GM19023 (cell line): Measurements from ENCODE around the gene RALGDS.

Experiments used
- ATAC-seq: cut with Tn5 transposase; IDR thresholded peaks from one replicate; pipeline ENCODE4 v1.9.1; 2021; ENCODE audit warnings: mild to moderate bottlenecking, moderate library complexity; ENCODE audit not compliant: unreplicated experiment

RALGDS gene

DNA sequence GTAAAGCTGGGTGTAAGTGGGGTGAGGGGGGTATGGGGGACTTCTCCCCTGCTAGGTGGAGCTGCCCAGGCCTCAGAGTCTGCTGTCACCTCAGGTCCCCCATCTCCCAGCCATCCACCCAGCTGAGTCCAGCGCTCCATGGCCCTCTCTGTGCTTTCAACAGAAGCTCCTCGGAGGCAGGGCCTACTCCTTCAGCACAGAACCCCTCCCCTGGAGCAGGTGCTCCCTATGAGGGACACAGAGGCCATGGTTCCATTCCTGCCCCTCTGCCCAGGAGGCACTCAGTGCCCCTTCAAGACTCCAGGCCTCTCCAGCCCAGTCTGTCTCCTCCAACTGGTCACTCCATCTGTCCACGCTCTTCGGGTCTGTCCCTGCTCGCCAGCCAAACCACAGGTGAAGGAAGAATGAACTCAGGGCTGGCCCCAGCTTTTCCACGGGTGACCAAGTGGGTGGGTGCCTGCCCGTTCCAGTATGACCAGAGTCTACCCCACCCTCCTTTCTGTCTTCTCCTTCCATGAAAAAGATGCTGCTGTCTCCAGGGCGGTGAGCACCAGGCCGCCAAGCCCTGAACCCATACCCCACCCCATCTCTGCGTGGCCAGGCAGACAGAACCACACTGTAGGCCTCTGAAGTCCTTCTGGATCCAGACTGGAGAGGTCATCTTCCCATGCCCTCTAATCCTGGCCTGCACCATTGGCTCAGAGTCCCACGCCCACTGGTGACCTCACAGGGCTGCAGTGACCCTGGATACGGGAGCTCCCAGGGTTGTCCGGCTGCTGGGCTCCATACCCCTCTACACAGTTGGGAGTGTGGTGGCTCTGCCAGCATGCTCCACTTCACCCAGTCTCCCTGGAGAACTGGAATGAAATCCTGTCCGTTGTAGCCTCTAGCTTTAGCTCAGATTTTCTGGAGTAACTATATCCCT is 30.8 kb upstream of the RALGDS start:
- no peak for ATAC-seq

DNA sequence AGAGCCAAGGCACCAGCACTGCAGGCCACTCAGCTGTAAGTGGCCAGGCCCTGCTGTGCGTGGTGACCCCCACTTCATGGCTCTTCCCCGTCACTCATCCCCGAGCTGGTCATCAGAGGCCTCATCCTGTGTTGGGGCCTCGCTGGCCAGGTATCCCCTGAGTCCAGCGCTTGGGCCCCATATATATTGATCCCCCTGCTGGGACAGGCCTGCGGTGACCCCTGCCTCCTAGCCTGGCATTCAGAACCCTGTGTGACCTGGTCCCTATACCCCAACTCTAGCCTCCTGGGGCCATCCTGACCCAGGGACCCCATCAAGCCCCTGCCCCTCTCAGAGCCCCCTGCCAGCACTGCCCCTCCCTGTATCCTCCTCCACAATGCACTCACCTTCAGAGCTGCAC is 30.0 kb upstream of the RALGDS start:
- ATAC-seq = no peak

DNA sequence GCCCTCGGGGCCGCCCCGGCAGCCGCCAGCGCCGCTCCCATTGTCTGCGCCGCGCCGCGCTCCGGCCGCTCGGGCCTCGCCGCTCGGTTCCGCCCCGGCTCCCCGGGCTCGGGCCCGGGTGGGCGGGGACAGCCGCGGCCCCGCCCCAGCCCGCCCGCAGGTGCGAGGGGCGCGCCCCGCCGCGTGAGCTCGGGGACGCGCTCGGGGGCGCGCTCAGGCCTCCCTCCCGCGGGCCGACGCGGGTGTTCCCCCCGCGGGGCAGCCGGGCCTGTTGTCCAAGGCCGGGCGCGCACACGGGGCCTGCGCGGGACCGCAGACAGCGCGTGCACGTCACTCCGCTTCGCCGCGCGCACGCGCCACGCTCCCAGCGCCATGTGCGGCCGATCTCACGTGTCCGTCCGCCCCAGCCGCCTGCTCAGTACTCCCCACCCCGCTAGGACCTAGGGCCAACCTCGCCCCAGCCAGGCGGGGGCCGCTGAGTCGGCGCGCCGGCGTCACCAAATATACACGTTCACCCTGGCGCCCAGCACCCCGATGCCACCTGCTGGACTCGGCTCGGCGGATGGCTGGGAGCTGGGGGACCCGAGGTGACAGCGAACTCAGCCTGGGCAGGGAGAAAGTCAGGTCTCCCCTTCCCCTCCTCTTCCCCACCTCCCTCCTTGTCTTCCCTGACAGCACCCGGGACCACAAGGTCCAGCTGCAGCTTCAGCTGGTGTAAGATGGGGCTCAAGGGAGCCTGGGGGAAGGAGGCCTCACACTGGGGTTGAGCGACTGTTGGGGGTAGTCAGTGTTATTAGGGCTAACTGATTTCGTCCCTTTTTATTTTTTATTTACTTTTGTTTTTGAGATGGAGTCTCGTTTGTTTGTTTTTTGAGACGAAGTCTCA is 28.3 kb upstream of the RALGDS start:
- peak; percentile 62 for ATAC-seq

DNA sequence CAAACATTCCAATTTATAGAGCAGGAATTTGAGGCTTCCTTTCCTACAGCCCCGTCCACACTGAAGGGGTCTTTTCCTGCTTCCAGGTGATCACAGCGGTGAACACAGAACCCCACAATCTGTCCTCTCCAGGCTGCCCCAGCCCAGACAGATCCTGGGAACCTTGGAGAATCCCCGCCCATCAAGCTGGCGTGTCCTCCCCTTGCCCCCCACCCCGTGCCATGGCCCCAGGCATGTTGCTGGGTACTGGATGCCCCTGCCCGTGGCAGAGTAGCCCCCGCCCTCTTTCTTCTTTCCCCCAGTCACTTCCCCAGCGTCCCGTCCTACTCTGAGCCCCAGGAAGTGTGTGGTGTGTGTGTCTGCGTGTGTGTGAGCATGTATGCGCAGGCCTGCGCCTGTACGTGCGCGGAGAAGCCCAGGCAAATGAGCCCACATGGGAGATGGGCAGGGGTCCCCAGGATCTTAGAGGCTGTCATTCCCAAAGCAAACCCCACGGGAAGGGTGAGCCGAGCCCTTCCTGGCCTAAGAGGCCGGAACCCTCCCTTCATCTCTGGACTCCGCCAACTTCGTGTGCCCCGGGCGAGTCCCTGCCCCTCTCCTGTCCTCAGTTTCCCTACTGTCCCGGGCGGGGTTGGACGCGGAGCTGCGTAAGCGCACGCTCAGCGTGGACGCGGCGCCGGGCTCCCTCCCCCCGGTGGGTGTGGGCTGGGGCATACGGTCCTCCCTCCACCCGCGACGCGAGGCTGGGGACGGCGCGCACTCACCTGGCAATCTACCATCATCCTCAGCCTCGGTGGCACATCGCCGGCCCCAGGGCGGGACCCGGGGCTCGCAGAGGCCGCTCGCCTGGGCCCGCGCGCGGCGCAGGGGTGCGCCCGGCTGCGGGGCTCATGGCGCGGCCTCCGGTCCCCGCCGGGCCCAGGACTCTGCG is 27.4 kb upstream of the RALGDS start:
- peak; percentile 21 for ATAC-seq

DNA sequence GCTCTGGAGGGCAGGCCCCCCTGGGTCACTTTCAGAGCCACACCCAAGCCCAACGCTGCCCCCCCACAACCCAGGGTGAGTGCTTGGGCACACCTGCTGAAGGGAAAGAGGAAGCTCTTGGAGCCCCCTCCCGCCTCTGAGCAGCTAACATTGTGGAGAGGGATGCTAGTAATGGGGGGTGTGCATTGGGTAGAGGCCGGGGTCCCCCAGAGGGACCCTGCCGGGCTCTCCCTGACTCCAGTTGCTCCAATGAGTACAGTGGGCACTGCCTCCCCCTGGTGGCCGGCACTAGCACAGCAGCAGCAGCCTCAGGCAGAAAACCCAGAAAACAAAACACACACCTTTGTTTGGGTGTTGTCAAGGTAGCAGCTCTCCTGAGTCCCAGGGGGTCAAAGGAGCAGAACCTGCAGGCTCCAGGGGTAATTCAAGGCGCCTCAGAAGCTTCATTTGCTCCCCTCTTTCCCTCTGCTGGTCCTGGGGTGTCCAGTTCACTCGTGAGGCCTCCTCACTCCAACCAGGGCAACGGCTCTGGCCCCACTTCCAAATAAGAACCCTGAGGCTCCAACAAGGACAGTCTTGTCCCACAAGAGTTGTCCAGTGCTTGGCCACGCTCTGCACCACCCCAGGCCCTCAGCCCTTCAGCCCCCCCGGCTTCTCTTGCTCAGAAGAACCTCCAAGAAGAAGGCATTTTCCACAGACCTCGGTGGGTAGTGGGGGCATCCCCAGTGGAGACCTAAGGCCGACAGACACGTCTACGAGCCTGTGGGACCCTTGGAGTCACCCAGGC is 26.6 kb upstream of the RALGDS start:
- ATAC-seq = no peak

DNA sequence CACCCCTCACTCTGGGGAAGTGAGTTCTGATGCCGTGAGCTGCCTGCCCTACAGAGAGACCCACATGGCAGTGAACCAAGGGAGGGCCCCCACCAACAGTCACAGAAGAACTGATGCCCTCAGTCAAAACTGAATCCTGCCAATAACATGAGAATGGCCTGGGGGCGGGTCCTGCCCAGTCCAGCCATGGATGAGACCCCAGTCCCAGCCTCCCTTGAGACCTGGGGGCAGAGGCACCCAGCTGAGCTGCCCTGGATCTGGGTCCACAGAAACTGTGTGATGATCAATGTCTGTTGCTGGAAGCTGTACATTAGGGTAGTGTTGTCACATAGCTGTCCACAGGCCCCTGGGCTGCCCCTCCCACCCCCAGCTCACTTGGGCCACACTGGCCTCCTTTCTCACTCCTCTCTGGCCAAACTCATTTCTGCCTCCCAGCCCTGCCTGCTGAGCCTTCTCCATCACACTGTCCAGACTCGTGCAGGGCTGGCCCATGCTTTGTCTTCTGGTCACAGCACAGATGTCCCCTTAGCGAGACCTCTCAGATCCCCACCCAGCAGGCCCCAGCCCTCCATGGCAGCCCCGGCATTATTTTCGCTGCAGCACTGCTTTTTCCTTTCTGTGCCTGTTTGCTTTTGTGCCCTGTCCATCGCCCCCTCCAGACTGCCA is 25.8 kb upstream of the RALGDS start:
- no peak for ATAC-seq

DNA sequence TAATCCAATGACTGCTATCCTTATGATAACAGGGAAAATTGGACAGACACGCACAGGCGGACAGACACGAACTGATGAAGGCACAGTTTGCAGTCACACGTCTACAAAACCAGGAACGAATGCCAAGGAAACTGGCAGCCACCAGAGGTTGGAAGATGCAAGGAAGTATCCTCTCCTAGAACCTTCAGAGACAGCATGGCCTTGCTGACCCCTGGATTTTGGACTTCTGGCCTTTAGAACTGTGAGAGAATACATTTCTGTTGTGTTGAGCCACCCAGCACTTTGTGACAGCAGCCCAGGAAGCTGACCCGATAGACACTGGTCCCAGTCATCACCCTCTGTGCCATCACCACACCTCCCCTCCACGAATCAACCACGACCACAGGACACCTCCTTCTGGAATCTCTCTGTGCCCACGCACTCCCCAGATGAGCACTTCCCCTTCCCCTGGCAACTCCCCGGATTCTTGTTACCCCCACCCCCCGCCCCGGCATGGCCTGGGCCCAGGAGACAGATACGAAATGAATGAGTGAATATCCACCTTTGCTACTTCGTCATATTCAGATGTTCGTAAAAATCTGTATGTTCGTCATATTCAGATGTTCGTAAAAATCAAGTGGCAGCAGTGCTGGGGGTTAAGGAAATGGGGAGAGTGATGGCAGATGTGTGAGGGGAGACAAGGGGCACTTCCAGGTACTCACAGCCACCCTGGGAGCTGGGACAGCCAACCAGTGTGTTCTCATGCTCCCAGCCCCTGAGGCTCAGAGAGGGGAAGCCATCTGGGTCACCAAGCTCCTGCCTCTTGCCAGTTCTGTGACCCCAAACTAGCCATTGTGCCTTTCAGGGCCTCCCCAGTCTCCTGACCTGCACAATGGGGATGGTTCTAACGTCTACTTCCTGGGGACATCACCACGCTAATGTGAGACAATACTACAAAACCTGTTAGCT is 24.1 kb upstream of the RALGDS start:
- no peak for ATAC-seq

DNA sequence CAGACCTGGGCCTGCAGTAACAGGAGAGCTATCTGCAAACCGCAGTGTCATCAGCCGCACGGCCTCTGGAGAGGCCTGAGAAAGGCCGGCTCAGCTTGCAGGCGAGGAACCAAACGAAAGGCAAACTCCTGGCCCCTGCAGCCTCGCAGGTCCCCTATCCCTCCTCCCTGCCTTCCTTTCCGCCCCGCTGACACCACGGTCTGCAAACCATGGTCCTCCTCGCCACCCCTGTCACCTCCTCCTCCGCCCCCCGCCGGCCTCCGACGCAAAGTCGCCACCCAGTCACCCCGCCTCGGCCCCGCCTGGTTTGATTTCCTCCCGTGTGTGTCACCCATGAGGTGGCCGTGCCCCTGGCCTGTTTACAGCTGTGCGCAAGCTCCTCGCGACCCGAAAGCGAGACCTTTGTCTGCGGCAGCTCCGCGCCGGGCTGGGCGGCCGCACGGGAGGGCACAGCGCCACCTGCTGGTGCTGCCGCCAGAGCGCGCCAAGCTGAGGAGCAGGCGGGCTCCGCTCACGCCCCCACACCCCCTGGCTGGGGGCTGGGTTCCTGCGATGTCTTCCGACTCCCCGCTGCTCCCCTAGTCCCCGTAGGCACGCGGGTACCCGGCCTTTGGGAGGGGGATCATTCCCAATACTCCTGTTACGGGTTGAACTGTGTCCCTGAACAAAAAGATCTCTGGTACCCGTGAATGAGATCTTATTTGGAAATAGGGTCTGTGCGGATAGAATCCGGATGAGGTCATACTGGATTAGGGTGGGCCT is 23.3 kb upstream of the RALGDS start:
- ATAC-seq = peak; percentile 46

DNA sequence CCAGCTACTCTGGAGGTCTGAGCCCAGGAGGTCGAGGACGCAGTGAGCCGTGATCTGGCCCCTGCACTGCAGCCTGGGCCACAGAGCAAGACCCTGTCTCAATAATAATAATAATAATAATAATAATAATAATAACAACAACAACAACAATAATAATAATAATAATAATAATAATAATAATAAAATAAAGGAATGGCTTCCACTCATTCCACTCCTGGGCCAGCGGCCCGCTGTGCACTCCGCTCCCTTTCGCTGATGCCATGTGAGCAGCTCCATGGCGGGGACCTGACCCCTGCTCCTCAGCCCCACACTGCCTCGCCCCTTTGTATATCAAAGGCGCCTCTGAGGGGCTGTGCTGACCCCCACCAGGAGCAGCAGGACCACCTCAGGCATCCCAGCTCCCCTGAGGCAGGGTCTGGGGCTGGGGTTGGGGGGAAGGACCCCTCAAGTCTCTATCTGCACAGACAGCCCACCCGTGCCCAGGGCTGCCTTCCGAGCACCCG is 22.6 kb upstream of the RALGDS start:
- no peak for ATAC-seq

DNA sequence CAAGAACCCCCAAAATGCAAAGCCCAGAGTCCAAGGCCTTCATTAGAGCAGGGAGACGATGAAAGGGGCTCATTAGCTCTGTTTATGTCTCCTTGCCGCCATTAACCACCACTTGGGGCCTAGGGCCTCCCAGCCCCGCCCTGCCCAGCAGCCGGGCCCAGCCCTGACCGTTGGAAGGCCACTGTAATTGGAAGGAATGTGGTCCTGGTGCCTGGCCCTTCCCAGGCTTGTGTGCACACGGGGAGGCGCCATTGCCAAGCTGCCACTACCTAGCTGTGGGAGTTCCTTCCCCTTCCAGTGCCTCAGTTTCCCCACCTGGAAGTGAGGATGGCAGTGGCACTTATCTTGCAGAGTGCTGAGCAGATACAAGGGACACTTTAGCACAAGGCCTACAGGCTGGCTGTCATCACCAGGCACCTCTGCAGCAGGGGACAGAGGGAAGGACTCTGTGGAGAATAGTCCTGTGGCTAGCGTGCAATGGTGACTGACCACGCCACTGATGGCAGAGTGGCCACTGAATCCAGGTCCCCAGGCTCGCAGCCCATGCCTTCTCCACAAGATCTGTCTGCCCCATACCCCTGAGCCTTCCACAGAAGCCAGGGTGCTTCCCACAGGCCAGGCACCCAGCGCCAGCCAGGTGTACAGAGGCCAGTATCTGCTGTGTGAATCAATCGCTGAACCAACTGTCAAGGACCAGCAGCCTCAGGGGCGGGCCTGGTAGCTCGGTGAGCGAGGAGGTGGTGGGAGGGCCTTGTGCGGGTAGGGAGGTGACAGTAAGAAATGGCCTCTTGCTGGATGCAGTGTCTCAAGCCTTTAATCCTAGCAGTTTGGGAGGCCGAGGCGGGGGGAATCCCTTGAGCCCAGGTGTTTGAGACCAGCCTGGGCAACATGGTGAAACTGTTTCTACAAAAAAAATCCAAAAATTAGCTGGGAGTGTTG is 21.9 kb upstream of the RALGDS start:
- no peak for ATAC-seq

DNA sequence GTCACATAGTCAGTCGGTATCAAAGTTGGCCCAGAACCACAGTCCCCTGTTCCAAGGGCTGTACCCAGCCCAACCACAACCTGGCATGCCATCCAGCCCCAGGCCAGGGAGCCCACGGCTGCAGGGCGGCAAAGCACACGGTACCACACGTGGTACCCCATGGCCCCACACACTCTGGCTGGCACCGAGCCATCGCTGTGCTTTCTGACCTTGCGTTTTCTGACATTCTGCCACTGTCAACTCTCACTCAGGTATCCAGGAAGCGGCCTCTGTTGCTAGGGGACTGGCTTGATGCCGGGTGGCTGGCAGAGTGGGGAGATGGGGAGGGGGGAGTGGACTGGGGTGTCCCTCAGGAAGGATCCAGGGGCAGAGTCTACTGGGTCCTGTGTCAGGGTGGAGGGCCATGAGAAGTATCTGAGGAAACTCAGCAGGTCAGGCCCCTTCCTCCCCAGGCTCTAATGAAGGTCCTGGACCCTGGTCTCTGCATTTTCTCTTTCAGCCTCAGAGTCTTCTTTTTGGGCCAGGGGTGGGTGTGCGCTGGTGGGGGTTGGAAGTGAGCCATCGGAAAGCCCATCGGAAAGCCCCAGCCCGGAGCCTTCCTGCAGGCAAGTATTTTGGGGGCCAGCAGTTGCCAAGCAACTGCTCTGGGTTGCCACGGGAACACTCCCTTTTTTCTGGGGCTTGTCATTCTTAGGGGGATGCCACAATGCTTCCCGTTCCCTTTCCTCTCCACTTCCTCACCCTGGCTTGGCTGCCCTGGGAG is 21.0 kb upstream of the RALGDS start:
- no peak for ATAC-seq

DNA sequence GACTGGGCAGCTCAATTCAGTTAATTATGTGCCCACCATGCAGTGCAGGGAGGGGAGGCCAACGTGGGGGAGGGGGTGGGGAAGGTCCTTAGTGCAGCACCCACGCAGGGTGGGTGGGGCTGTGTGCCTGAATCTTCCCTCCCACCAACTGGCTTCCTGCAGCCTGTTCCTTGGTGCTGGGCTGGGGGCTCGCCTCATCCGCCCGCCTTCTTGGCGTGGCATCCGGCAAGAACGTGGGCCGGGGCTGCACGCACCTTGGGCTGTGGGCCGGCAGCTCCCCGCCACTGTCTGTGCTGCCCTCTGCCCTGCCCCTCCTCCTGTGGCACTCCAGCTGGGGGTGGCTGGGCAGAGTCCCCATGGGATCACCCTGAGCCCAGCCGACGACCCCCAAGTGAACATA is 19.6 kb upstream of the RALGDS start:
- no peak for ATAC-seq

DNA sequence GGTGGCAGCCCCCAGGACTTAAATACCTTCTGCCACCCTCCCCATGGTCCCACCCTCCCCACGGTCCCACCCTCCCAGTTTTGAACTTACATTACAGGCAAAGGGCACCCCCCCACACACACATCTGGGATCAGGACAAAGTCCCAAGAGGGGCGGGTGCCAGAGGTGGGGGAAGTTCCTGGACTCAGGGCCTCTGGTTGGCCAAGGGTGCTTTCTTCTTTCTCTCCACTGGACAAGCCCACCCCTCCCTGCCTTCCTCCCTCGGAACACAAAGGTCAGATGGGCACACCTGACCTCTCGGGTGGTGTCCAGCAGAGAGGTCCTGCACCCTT is 19.1 kb upstream of the RALGDS start:
- ATAC-seq = no peak

DNA sequence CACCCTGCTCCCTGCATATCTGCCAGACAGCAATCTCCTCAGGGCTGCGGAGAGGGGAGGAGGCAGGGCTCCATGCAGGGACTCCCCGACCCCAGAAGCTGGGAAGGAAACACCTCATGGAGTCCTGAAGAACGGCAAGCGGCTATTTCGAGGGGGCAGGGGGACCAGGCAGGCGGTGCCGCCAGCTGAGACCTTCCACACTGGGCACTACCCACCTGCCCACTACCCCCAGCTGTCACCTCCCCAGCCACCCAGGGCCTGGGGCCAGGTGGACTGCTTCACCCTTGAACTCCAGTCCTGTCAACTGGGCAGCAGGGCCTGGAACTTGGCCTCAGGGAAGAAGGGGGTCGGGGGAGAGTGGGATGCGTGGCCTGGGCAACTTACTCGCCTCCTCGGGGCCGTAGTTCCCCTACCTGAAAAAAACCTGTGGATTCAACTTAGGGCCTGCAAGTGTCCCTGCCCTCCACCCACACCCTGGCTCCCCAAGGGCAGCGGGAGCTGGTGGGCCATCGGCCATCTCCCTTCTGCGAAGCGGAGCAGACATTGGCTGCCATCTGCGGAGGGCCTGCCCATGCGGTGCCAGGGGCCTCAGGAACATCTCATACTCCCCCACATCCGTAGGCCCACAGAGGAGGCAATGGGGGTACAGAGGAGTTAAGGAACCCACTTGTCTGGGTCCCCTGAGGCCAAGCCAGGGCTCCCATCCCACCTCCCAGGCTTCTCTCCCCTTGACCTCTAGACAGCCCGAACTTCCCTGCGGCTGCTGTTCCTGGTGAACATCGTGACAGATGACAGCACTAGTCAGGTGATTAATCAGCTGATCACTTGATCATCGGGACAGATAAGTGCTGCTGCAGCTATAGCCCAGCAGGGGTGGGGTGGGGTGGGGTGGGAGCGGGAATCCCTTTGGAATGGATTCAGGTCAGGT is 18.5 kb upstream of the RALGDS start:
- no peak for ATAC-seq
